H1 (cell line): ENCODE results near the gene MAP6D1. TPM values are rescaled to one million over a fixed set of nuclear protein-coding genes. Genes with fewer than 3 reads are reported as not detected.
A peak's percentile ranks its signal among the peaks of the same experiment; 100 is the strongest.

ENCODE experiments used
- CTCF ChIA-PET: fragments of 300-600 bp; sonication (Branson Sonifier 250); formaldehyde crosslinking; loops from one replicate; lab custom pipeline; 2021; ENCODE audit not compliant: partially characterized antibody; lab: Charles Lee
- POLR2A ChIA-PET: fragments of 300-600 bp; sonication (Branson Sonifier 250); formaldehyde crosslinking; loops from one replicate; lab custom pipeline; 2021; ENCODE audit warnings: inconsistent platforms; ENCODE audit not compliant: partially characterized antibody; lab: Charles Lee
- DNase-seq, 2 experiments: peaks; one replicate each; pipeline versions ENCODE4 v3.0.0 to v3.0.0-alpha.2; 2010 to 2022; ENCODE audit warnings: low spot score in 2 of 2, low read depth in 1 of 2, mixed read lengths in 1 of 2
- FAIRE-seq: peaks from 2 replicates; lab custom pipeline; 2011; peaks lifted over from hg19 to GRCh38; lab: Jason Lieb, UNC
- H2AFZ ChIP-seq: 2 replicates; pipeline ENCODE4 v1.8.1; 2012; ENCODE audit warnings: low read length, inconsistent platforms
- H2AK5ac ChIP-seq: 2 replicates; pipeline ENCODE4 v1.6.1; 2013; ENCODE audit warnings: low read depth, low read length
- H2BK120ac ChIP-seq: replicated peaks from 2 replicates; pipeline ENCODE3; 2013; ENCODE audit warnings: low read depth, low read length, inconsistent platforms
- H2BK12ac ChIP-seq: 2 replicates; pipeline ENCODE4 v1.6.1; 2013; ENCODE audit warnings: low read depth, low read length
- H2BK15ac ChIP-seq: 2 replicates; pipeline ENCODE4 v1.6.1; 2013; ENCODE audit warnings: low read length
- H2BK20ac ChIP-seq: 2 replicates; pipeline ENCODE4 v1.6.1; 2013; ENCODE audit warnings: low read length
- H2BK5ac ChIP-seq: 2 replicates; pipeline ENCODE4 v1.6.1; 2013; ENCODE audit warnings: low read depth, low read length
- H3K14ac ChIP-seq: 2 replicates; pipeline ENCODE4 v1.6.1; 2013; ENCODE audit warnings: inconsistent platforms; ENCODE audit not compliant: insufficient read length
- H3K18ac ChIP-seq: 2 replicates; pipeline ENCODE4 v1.6.1; 2013; ENCODE audit warnings: low read length; ENCODE audit errors: extremely low read depth
- H3K23ac ChIP-seq: 2 replicates; pipeline ENCODE4 v1.6.1; 2013; ENCODE audit warnings: inconsistent platforms; ENCODE audit not compliant: insufficient read length
- H3K23me2 ChIP-seq: 2 replicates; pipeline ENCODE4 v1.6.1; 2013; ENCODE audit warnings: low read depth, low read length
- H3K27ac ChIP-seq: 2 replicates; pipeline ENCODE4 v1.6.1; 2011; ENCODE audit warnings: low read depth, low read length, inconsistent platforms
- H3K27me3 ChIP-seq, 4 experiments: replicated peaks in 1 of 4; 1 replicate in 1 of 4; 2 replicates in 3 of 4; pipeline versions ENCODE4 v1.6.1 to v1.8.1; 2011 to 2013; ENCODE audit warnings: low read length in 3 of 4, mild to moderate bottlenecking in 3 of 4, inconsistent platforms in 2 of 4, mixed read lengths in 2 of 4, moderate library complexity in 1 of 4; ENCODE audit not compliant: control insufficient read depth in 3 of 4, insufficient read depth in 3 of 4; ENCODE audit errors: extremely low read depth in 1 of 4
- H3K36me3 ChIP-seq, 4 experiments: 2 replicates each; pipeline versions ENCODE4 v1.6.1 to v1.8.1; 2011 to 2013; ENCODE audit warnings: mild to moderate bottlenecking in 4 of 4, low read length in 3 of 4, moderate library complexity in 2 of 4, control low read depth in 1 of 4, inconsistent platforms in 1 of 4; ENCODE audit not compliant: insufficient read depth in 4 of 4, control insufficient read depth in 2 of 4
- H3K4ac ChIP-seq: replicated peaks from 2 replicates; pipeline ENCODE3; 2013; ENCODE audit warnings: low read length, low read depth, mixed read lengths, inconsistent platforms; ENCODE audit not compliant: insufficient read length
- H3K4me1 ChIP-seq, 4 experiments: replicated peaks in 1 of 4; 1 replicate in 1 of 4; 2 replicates in 3 of 4; pipeline versions ENCODE4 v1.6.1 to v1.8.1; 2011 to 2013; ENCODE audit warnings: low read length in 3 of 4, inconsistent platforms in 2 of 4, mixed read lengths in 1 of 4; ENCODE audit not compliant: insufficient read depth in 4 of 4, control insufficient read depth in 3 of 4
- H3K4me2 ChIP-seq, 2 experiments: 2 replicates each; pipeline versions ENCODE4 v1.6.1 to v1.8.1; 2011 to 2013; ENCODE audit warnings: low read depth in 2 of 2, low read length in 2 of 2, control low read depth in 1 of 2, inconsistent platforms in 1 of 2, mild to moderate bottlenecking in 1 of 2; ENCODE audit not compliant: insufficient read depth in 1 of 2
- H3K4me3 ChIP-seq, 4 experiments: fragments of 200-600, 300-600 bp in 1 of 4; sonication (generic), shearing (Covaris generic), sonication (Bioruptor Twin) in 1 of 4; 2 replicates each; pipeline versions ENCODE4 v1.5.1 to v1.8.1; 2011 to 2016; ENCODE audit warnings: low read length in 4 of 4, low read depth in 3 of 4, control low read depth in 2 of 4, inconsistent platforms in 2 of 4, mild to moderate bottlenecking in 2 of 4, mixed read lengths in 1 of 4, moderate library complexity in 1 of 4; ENCODE audit not compliant: insufficient read depth in 2 of 4; ENCODE audit errors: extremely low read depth in 1 of 4
- H3K56ac ChIP-seq: replicated peaks from 2 replicates; pipeline ENCODE3; 2013; ENCODE audit warnings: low read depth, mild to moderate bottlenecking, mixed read lengths, low read length, inconsistent platforms; ENCODE audit not compliant: insufficient read length
- H3K79me1 ChIP-seq: 2 replicates; pipeline ENCODE4 v1.6.1; 2013; ENCODE audit warnings: low read depth, low read length, control low read depth
- H3K79me2 ChIP-seq, 2 experiments: 2 replicates each; pipeline versions ENCODE4 v1.6.1 to v1.8.1; 2012 to 2013; ENCODE audit warnings: low read length in 2 of 2, mild to moderate bottlenecking in 2 of 2, inconsistent platforms in 1 of 2; ENCODE audit not compliant: insufficient read depth in 2 of 2, control insufficient read depth in 1 of 2
- H3K9ac ChIP-seq, 4 experiments: replicated peaks in 1 of 4; 1 replicate in 1 of 4; 2 replicates in 3 of 4; pipeline versions ENCODE4 v1.6.1 to v1.8.1; 2011 to 2013; ENCODE audit warnings: low read depth in 3 of 4, low read length in 3 of 4, control low read depth in 2 of 4, mild to moderate bottlenecking in 2 of 4, moderate library complexity in 2 of 4, inconsistent platforms in 1 of 4; ENCODE audit errors: extremely low read depth in 1 of 4
- H3K9me3 ChIP-seq, 2 experiments: 2 replicates each; pipeline versions ENCODE4 v1.6.1 to v1.8.1; 2012 to 2013; ENCODE audit warnings: mild to moderate bottlenecking in 2 of 2, moderate library complexity in 2 of 2, control low read depth in 1 of 2, inconsistent platforms in 1 of 2, low read depth in 1 of 2, low read length in 1 of 2, mixed read lengths in 1 of 2; ENCODE audit not compliant: insufficient read depth in 2 of 2
- H4K20me1 ChIP-seq, 2 experiments: replicated peaks in 1 of 2; 2 replicates each; pipeline versions ENCODE3 to v1.8.1; 2011 to 2013; ENCODE audit warnings: inconsistent platforms in 2 of 2, low read length in 2 of 2, mild to moderate bottlenecking in 1 of 2; ENCODE audit not compliant: insufficient read depth in 2 of 2, control insufficient read depth in 1 of 2
- H4K5ac ChIP-seq: 2 replicates; pipeline ENCODE4 v1.6.1; 2013; ENCODE audit warnings: low read length, low read depth, mixed read lengths, inconsistent platforms; ENCODE audit not compliant: insufficient read length
- H4K8ac ChIP-seq: 2 replicates; pipeline ENCODE4 v1.8.0; 2013; ENCODE audit warnings: mild to moderate bottlenecking, moderate library complexity, low read length, inconsistent platforms; ENCODE audit not compliant: insufficient read depth; ENCODE audit errors: extremely low read depth
- H4K91ac ChIP-seq: replicated peaks from 2 replicates; pipeline ENCODE3; 2013; ENCODE audit warnings: low read length, mixed read lengths, inconsistent platforms; ENCODE audit not compliant: insufficient read length
- POLR2AphosphoS5 ChIP-seq: IDR thresholded peaks from 2 replicates; pipeline ENCODE4 v1.6.1; 2011; ENCODE audit warnings: low read depth, low read length
- RBBP5 ChIP-seq: IDR thresholded peaks from 2 replicates; pipeline ENCODE4 v1.7.1; 2012; ENCODE audit warnings: low read depth, mild to moderate bottlenecking, inconsistent platforms, low read length, moderate library complexity, borderline replicate concordance
- WGBS, 2 experiments: shearing (Covaris generic) in 1 of 2; methylation state at CpG; one replicate each; pipeline versions ENCODE4 v1.1.6 to v1.1.7; 2013 to 2015; ENCODE audit warnings: low lambda C conversion rate in 2 of 2, mixed read lengths in 2 of 2, inconsistent platforms in 1 of 2, low coverage in 1 of 2, missing lambda C conversion rate in 1 of 2; ENCODE audit not compliant: insufficient replicate concordance in 2 of 2, insufficient coverage in 1 of 2, insufficient read length in 1 of 2; ENCODE audit errors: extremely low coverage in 1 of 2, missing lambda C conversion rate in 1 of 2; 5-methylcytosine and 5-hydroxymethylcytosine counted together
- polyA plus RNA-seq, 7 experiments: library from polyadenylated mRNA; depleted of rRNA in 3 of 7; stranded (reverse) in 5 of 7; unstranded in 2 of 7; fragments of >200 nt in 5 of 7; fragments of 200-250 nt in 2 of 7; gene quantifications; 1 replicate in 5 of 7; 2 replicates in 1 of 7; 4 replicates in 1 of 7; pipeline versions ENCODE4 v1.2.1 to v1.2.3, GENCODE V29; 2011 to 2013; ENCODE audit warnings: missing spikeins in 2 of 7, mixed read lengths in 2 of 7
- total RNA-seq: library from RNA; stranded (reverse); fragmentation: NEBNext Ultra II Directional; extraction: Animal tissue kit (Norgen Biotek cat#: 25700); gene quantifications from 2 replicates; pipeline ENCODE4 v1.2.1, GENCODE V29; 2021
- TF ChIP-seq, protein P1 (sequence below), 3 experiments: IDR thresholded peaks; 1 replicate in 2 of 3; 2 replicates in 1 of 3; pipeline versions ENCODE4 v1.5.1 to v1.6.1; 2011; ENCODE audit warnings: low read length in 3 of 3, mild to moderate bottlenecking in 3 of 3, inconsistent platforms in 2 of 3, low read depth in 1 of 3, moderate library complexity in 1 of 3; ENCODE audit not compliant: insufficient read depth in 1 of 3; ENCODE audit errors: control extremely low read depth in 1 of 3
- TF ChIP-seq, protein P2 (sequence below): IDR thresholded peaks from 2 replicates; pipeline ENCODE4 v1.6.1; 2012; ENCODE audit warnings: inconsistent platforms

Gene MAP6D1
- total and polyA plus RNA-seq, 2 of the 8 experiments (the other 6 are each of a cell fraction or from before 2014, with no cell fraction given) = 4.8 to 5.2 TPM

DNA sequence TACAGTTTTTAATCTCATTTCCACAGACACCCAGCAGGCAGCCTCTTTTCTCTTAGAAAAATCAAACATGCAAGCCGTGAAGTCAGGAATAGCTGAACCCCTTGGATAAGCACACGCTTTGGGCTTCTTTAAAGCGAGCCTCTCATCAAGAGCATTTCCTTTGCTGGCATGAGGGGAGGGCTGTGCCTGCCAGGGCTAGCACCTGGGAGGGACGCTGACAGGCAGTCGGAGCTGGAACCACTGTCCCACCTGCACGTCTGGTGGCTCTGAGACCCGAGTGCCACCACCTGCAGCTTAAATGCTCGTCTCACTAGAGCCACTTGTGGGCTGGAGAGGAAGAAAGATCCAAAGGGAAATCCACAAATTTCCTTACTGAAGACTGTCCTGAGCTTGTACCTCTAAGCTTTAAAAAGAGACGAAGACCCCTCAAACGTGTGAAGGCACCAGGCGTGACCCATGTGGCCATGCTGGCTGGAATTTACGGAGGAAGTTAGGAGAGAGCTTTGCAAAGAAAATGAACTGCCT is 9.4 kb downstream of the MAP6D1 start:
- Histone ChIP-seq H3K36me3 (peaks cover 2 to 13% (median 7%) of the 10 kb centered on the region in 4 experiments), H3K4ac (no peak overlapping the region), H4K5ac (no peak overlapping the region), H2AK5ac (no peak overlapping the region), H2BK20ac (no peak overlapping the region), H4K20me1 (peaks cover 0 to 3% of the 10 kb centered on the region in 2 experiments), H3K56ac (no peak overlapping the region), H3K4me1 (no peaks in the 10 kb centered on the region; a peak in 2 of 7 replicates), H3K27ac (no peak overlapping the region), H2BK12ac (no peak overlapping the region), H3K27me3 (no peaks in the 10 kb centered on the region), H3K4me3 (no peak overlapping the region), H3K79me2 (no peaks in the 10 kb centered on the region), H2BK5ac (no peak overlapping the region), H3K23me2 (no peaks in the 10 kb centered on the region), H2AFZ (no peak overlapping the region), H2BK120ac (no peak overlapping the region), H3K79me1 (no peaks in the 10 kb centered on the region), H3K9me3 (no peaks in the 10 kb centered on the region), H3K23ac (no peak overlapping the region), H4K8ac (no peak overlapping the region), H3K4me2 (no peak overlapping the region), H3K9ac (no peak overlapping the region), H4K91ac (no peak overlapping the region), H2BK15ac (no peak overlapping the region), H3K14ac (no peak overlapping the region), H3K18ac (no peak overlapping the region; the same call in 1 of the 2 replicates)
- FAIRE-seq (no peak), DNase-seq (no peak)
- WGBS, 2 experiments = 86% methylated on average over 12 of the region's 12 CpGs; no CpG with 5 or more reads in 1 of the 2 experiments
- ChIA-PET POLR2A (interaction anchor here (1.6 kb wide), 1 partner anchor 10 kb away, joined by 4 read pairs; the partner anchor contains the start of gene MAP6D1), CTCF (interaction anchor here (1.3 to 2.4 kb wide), 4 partner anchors 10 to 345 kb away, joined by 4 to 8 read pairs (median 5); no protein-coding TSS in a partner anchor)
- TF ChIP-seq RBBP5 = no peak
- TF ChIP-seq, protein P1, sequence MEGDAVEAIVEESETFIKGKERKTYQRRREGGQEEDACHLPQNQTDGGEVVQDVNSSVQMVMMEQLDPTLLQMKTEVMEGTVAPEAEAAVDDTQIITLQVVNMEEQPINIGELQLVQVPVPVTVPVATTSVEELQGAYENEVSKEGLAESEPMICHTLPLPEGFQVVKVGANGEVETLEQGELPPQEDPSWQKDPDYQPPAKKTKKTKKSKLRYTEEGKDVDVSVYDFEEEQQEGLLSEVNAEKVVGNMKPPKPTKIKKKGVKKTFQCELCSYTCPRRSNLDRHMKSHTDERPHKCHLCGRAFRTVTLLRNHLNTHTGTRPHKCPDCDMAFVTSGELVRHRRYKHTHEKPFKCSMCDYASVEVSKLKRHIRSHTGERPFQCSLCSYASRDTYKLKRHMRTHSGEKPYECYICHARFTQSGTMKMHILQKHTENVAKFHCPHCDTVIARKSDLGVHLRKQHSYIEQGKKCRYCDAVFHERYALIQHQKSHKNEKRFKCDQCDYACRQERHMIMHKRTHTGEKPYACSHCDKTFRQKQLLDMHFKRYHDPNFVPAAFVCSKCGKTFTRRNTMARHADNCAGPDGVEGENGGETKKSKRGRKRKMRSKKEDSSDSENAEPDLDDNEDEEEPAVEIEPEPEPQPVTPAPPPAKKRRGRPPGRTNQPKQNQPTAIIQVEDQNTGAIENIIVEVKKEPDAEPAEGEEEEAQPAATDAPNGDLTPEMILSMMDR (IDR thresholded peaks at IDR 0.05; ENCODE audit: control extremely low read depth in 1 of 3, insufficient read depth in 1 of 3, low read depth in 1 of 3, low read length in 3 of 3) = no peak
- TF ChIP-seq, protein P2, sequence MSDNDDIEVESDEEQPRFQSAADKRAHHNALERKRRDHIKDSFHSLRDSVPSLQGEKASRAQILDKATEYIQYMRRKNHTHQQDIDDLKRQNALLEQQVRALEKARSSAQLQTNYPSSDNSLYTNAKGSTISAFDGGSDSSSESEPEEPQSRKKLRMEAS = no peak
- TF ChIP-seq POLR2AphosphoS5 = 0 out of 2 replicates have a peak, but pooled peaks have one; percentile 2
